H1 (cell line): Measurements from ENCODE around the gene ZNF74. TPM values are rescaled to one million over a fixed set of nuclear protein-coding genes. Genes with fewer than 3 reads are reported as not detected.

ENCODE experiments used
- CTCF ChIA-PET: fragments of 300-600 bp; sonication (Branson Sonifier 250); formaldehyde crosslinking; loops from one replicate; lab custom pipeline; 2021; ENCODE audit not compliant: partially characterized antibody; lab: Charles Lee
- POLR2A ChIA-PET: fragments of 300-600 bp; sonication (Branson Sonifier 250); formaldehyde crosslinking; loops from one replicate; lab custom pipeline; 2021; ENCODE audit warnings: inconsistent platforms; ENCODE audit not compliant: partially characterized antibody; lab: Charles Lee
- DNase-seq, 2 experiments: peaks; one replicate each; pipeline versions ENCODE4 v3.0.0 to v3.0.0-alpha.2; 2010 to 2022; ENCODE audit warnings: low spot score in 2 of 2, low read depth in 1 of 2, mixed read lengths in 1 of 2
- FAIRE-seq: peaks from 2 replicates; lab custom pipeline; 2011; peaks lifted over from hg19 to GRCh38; lab: Jason Lieb, UNC
- H2AFZ ChIP-seq: 2 replicates; pipeline ENCODE4 v1.8.1; 2012; ENCODE audit warnings: low read length, inconsistent platforms
- H2AK5ac ChIP-seq: 2 replicates; pipeline ENCODE4 v1.6.1; 2013; ENCODE audit warnings: low read depth, low read length
- H2BK120ac ChIP-seq: replicated peaks from 2 replicates; pipeline ENCODE3; 2013; ENCODE audit warnings: low read depth, low read length, inconsistent platforms
- H2BK12ac ChIP-seq: 2 replicates; pipeline ENCODE4 v1.6.1; 2013; ENCODE audit warnings: low read depth, low read length
- H2BK15ac ChIP-seq: 2 replicates; pipeline ENCODE4 v1.6.1; 2013; ENCODE audit warnings: low read length
- H2BK20ac ChIP-seq: 2 replicates; pipeline ENCODE4 v1.6.1; 2013; ENCODE audit warnings: low read length
- H2BK5ac ChIP-seq: 2 replicates; pipeline ENCODE4 v1.6.1; 2013; ENCODE audit warnings: low read depth, low read length
- H3K14ac ChIP-seq: 2 replicates; pipeline ENCODE4 v1.6.1; 2013; ENCODE audit warnings: inconsistent platforms; ENCODE audit not compliant: insufficient read length
- H3K18ac ChIP-seq: 2 replicates; pipeline ENCODE4 v1.6.1; 2013; ENCODE audit warnings: low read length; ENCODE audit errors: extremely low read depth
- H3K23ac ChIP-seq: 2 replicates; pipeline ENCODE4 v1.6.1; 2013; ENCODE audit warnings: inconsistent platforms; ENCODE audit not compliant: insufficient read length
- H3K23me2 ChIP-seq: 2 replicates; pipeline ENCODE4 v1.6.1; 2013; ENCODE audit warnings: low read depth, low read length
- H3K27ac ChIP-seq: 2 replicates; pipeline ENCODE4 v1.6.1; 2011; ENCODE audit warnings: low read depth, low read length, inconsistent platforms
- H3K27me3 ChIP-seq, 4 experiments: replicated peaks in 1 of 4; 1 replicate in 1 of 4; 2 replicates in 3 of 4; pipeline versions ENCODE4 v1.6.1 to v1.8.1; 2011 to 2013; ENCODE audit warnings: low read length in 3 of 4, mild to moderate bottlenecking in 3 of 4, inconsistent platforms in 2 of 4, mixed read lengths in 2 of 4, moderate library complexity in 1 of 4; ENCODE audit not compliant: control insufficient read depth in 3 of 4, insufficient read depth in 3 of 4; ENCODE audit errors: extremely low read depth in 1 of 4
- H3K36me3 ChIP-seq, 4 experiments: 2 replicates each; pipeline versions ENCODE4 v1.6.1 to v1.8.1; 2011 to 2013; ENCODE audit warnings: mild to moderate bottlenecking in 4 of 4, low read length in 3 of 4, moderate library complexity in 2 of 4, control low read depth in 1 of 4, inconsistent platforms in 1 of 4; ENCODE audit not compliant: insufficient read depth in 4 of 4, control insufficient read depth in 2 of 4
- H3K4ac ChIP-seq: replicated peaks from 2 replicates; pipeline ENCODE3; 2013; ENCODE audit warnings: low read length, low read depth, mixed read lengths, inconsistent platforms; ENCODE audit not compliant: insufficient read length
- H3K4me1 ChIP-seq, 4 experiments: replicated peaks in 1 of 4; 1 replicate in 1 of 4; 2 replicates in 3 of 4; pipeline versions ENCODE4 v1.6.1 to v1.8.1; 2011 to 2013; ENCODE audit warnings: low read length in 3 of 4, inconsistent platforms in 2 of 4, mixed read lengths in 1 of 4; ENCODE audit not compliant: insufficient read depth in 4 of 4, control insufficient read depth in 3 of 4
- H3K4me2 ChIP-seq, 2 experiments: 2 replicates each; pipeline versions ENCODE4 v1.6.1 to v1.8.1; 2011 to 2013; ENCODE audit warnings: low read depth in 2 of 2, low read length in 2 of 2, control low read depth in 1 of 2, inconsistent platforms in 1 of 2, mild to moderate bottlenecking in 1 of 2; ENCODE audit not compliant: insufficient read depth in 1 of 2
- H3K4me3 ChIP-seq, 4 experiments: fragments of 200-600, 300-600 bp in 1 of 4; sonication (generic), shearing (Covaris generic), sonication (Bioruptor Twin) in 1 of 4; 2 replicates each; pipeline versions ENCODE4 v1.5.1 to v1.8.1; 2011 to 2016; ENCODE audit warnings: low read length in 4 of 4, low read depth in 3 of 4, control low read depth in 2 of 4, inconsistent platforms in 2 of 4, mild to moderate bottlenecking in 2 of 4, mixed read lengths in 1 of 4, moderate library complexity in 1 of 4; ENCODE audit not compliant: insufficient read depth in 2 of 4; ENCODE audit errors: extremely low read depth in 1 of 4
- H3K56ac ChIP-seq: replicated peaks from 2 replicates; pipeline ENCODE3; 2013; ENCODE audit warnings: low read depth, mild to moderate bottlenecking, mixed read lengths, low read length, inconsistent platforms; ENCODE audit not compliant: insufficient read length
- H3K79me1 ChIP-seq: 2 replicates; pipeline ENCODE4 v1.6.1; 2013; ENCODE audit warnings: low read depth, low read length, control low read depth
- H3K79me2 ChIP-seq, 2 experiments: 2 replicates each; pipeline versions ENCODE4 v1.6.1 to v1.8.1; 2012 to 2013; ENCODE audit warnings: low read length in 2 of 2, mild to moderate bottlenecking in 2 of 2, inconsistent platforms in 1 of 2; ENCODE audit not compliant: insufficient read depth in 2 of 2, control insufficient read depth in 1 of 2
- H3K9ac ChIP-seq, 4 experiments: replicated peaks in 1 of 4; 1 replicate in 1 of 4; 2 replicates in 3 of 4; pipeline versions ENCODE4 v1.6.1 to v1.8.1; 2011 to 2013; ENCODE audit warnings: low read depth in 3 of 4, low read length in 3 of 4, control low read depth in 2 of 4, mild to moderate bottlenecking in 2 of 4, moderate library complexity in 2 of 4, inconsistent platforms in 1 of 4; ENCODE audit errors: extremely low read depth in 1 of 4
- H3K9me3 ChIP-seq, 2 experiments: 2 replicates each; pipeline versions ENCODE4 v1.6.1 to v1.8.1; 2012 to 2013; ENCODE audit warnings: mild to moderate bottlenecking in 2 of 2, moderate library complexity in 2 of 2, control low read depth in 1 of 2, inconsistent platforms in 1 of 2, low read depth in 1 of 2, low read length in 1 of 2, mixed read lengths in 1 of 2; ENCODE audit not compliant: insufficient read depth in 2 of 2
- H4K20me1 ChIP-seq, 2 experiments: replicated peaks in 1 of 2; 2 replicates each; pipeline versions ENCODE3 to v1.8.1; 2011 to 2013; ENCODE audit warnings: inconsistent platforms in 2 of 2, low read length in 2 of 2, mild to moderate bottlenecking in 1 of 2; ENCODE audit not compliant: insufficient read depth in 2 of 2, control insufficient read depth in 1 of 2
- H4K5ac ChIP-seq: 2 replicates; pipeline ENCODE4 v1.6.1; 2013; ENCODE audit warnings: low read length, low read depth, mixed read lengths, inconsistent platforms; ENCODE audit not compliant: insufficient read length
- H4K8ac ChIP-seq: 2 replicates; pipeline ENCODE4 v1.8.0; 2013; ENCODE audit warnings: mild to moderate bottlenecking, moderate library complexity, low read length, inconsistent platforms; ENCODE audit not compliant: insufficient read depth; ENCODE audit errors: extremely low read depth
- H4K91ac ChIP-seq: replicated peaks from 2 replicates; pipeline ENCODE3; 2013; ENCODE audit warnings: low read length, mixed read lengths, inconsistent platforms; ENCODE audit not compliant: insufficient read length
- CBX5 ChIP-seq: fragments of 300-800, 300-1000 bp; sonication (generic); IDR thresholded peaks from 2 replicates; pipeline ENCODE4 v1.7.1; 2016; ENCODE audit warnings: antibody characterized with exemption, low read length, low read depth
- EP300 ChIP-seq, 2 experiments: IDR thresholded peaks; 1 replicate in 1 of 2; 2 replicates in 1 of 2; pipeline ENCODE4 v1.6.1; 2011 to 2012; ENCODE audit warnings: low read depth in 2 of 2, low read length in 2 of 2, mild to moderate bottlenecking in 2 of 2, borderline replicate concordance in 1 of 2, inconsistent platforms in 1 of 2, moderate library complexity in 1 of 2
- FOSL1 ChIP-seq: IDR thresholded peaks from 2 replicates; pipeline ENCODE4 v1.6.1; 2011; ENCODE audit warnings: mild to moderate bottlenecking, low read depth, low read length, moderate library complexity; ENCODE audit not compliant: insufficient read depth
- MAFK ChIP-seq: IDR thresholded peaks from 2 replicates; pipeline ENCODE4 v1.6.1; 2012; ENCODE audit warnings: low read depth, mild to moderate bottlenecking, improper control_type of control experiment, low read length
- RAD21 ChIP-seq, 2 experiments: IDR thresholded peaks in 1 of 2; conservative IDR thresholded peaks in 1 of 2; 2 replicates each; pipeline ENCODE4 v1.6.1; 2011; ENCODE audit warnings: low read depth in 2 of 2, low read length in 2 of 2, improper control_type of control experiment in 1 of 2, inconsistent platforms in 1 of 2, mild to moderate bottlenecking in 1 of 2, moderate library complexity in 1 of 2
- SIRT6 ChIP-seq: IDR thresholded peaks from one replicate; pipeline ENCODE4 v1.7.1; 2012; ENCODE audit warnings: low read length, inconsistent platforms
- TEAD4 ChIP-seq: IDR thresholded peaks from 2 replicates; pipeline ENCODE4 v1.6.1; 2012; ENCODE audit warnings: low read depth, low read length, inconsistent platforms, mixed read lengths
- YY1 ChIP-seq: IDR thresholded peaks from 2 replicates; pipeline ENCODE4 v1.6.1; 2011; ENCODE audit warnings: low read depth, mild to moderate bottlenecking, low read length
- WGBS, 2 experiments: shearing (Covaris generic) in 1 of 2; methylation state at CpG; one replicate each; pipeline versions ENCODE4 v1.1.6 to v1.1.7; 2013 to 2015; ENCODE audit warnings: low lambda C conversion rate in 2 of 2, mixed read lengths in 2 of 2, inconsistent platforms in 1 of 2, low coverage in 1 of 2, missing lambda C conversion rate in 1 of 2; ENCODE audit not compliant: insufficient replicate concordance in 2 of 2, insufficient coverage in 1 of 2, insufficient read length in 1 of 2; ENCODE audit errors: extremely low coverage in 1 of 2, missing lambda C conversion rate in 1 of 2; 5-methylcytosine and 5-hydroxymethylcytosine counted together
- polyA plus RNA-seq, 7 experiments: library from polyadenylated mRNA; depleted of rRNA in 3 of 7; stranded (reverse) in 5 of 7; unstranded in 2 of 7; fragments of >200 nt in 5 of 7; fragments of 200-250 nt in 2 of 7; gene quantifications; 1 replicate in 5 of 7; 2 replicates in 1 of 7; 4 replicates in 1 of 7; pipeline versions ENCODE4 v1.2.1 to v1.2.3, GENCODE V29; 2011 to 2013; ENCODE audit warnings: missing spikeins in 2 of 7, mixed read lengths in 2 of 7
- total RNA-seq: library from RNA; stranded (reverse); fragmentation: NEBNext Ultra II Directional; extraction: Animal tissue kit (Norgen Biotek cat#: 25700); gene quantifications from 2 replicates; pipeline ENCODE4 v1.2.1, GENCODE V29; 2021

The ZNF74 gene
- total and polyA plus RNA-seq, 2 of the 8 experiments (the other 6 are each of a cell fraction or from before 2014, with no cell fraction given), result 29.7 to 45.7 TPM

DNA sequence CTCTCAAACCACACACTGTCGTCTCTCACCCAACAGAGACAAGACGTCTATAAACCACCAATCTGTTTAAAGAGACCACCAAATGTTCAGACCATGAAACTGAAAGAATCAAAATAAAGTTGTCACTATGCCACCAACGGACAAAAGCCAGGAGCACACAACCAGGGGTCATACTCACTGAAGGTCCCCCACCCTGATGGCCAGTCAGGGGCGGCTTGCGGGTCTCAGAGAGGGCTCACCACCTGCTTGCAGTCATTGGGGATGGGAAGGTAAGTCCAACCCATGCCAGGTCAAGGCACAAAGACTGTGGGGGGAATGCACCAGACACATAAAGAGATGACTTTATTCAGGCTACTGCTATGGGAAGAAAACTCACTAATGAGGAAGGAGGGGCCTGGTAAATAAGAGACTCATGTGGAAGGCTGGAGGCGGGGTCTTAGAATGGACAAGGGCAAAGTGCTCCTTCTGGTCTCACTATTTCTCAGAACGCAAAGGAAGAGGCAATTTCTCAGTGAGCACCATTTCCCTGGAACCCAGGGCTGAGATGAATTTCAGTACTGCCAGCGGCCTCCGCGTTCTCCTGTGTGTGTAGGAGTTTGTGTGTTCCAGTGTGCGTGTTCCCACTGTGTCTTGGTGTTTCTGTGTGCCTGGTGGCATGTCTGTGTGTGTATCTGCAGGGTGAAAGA, 26.3 kb downstream of the ZNF74 start:
- Histone ChIP-seq H3K56ac (no peak overlapping the region), H4K5ac (no peak overlapping the region), H2BK20ac (no peak overlapping the region), H2BK15ac (no peak overlapping the region), H3K27me3 (no peaks in the 10 kb centered on the region), H3K27ac (no peak overlapping the region), H3K9ac (no peak overlapping the region), H3K4me1 (peaks cover 0 to 5% (median 0%) of the 10 kb centered on the region in 4 experiments; a peak in 1 of 7 replicates), H2AFZ (no peak overlapping the region), H3K14ac (no peak overlapping the region), H3K79me1 (no peaks in the 10 kb centered on the region), H2BK5ac (no peak overlapping the region; the same call in 1 of the 2 replicates), H3K23me2 (peaks cover 2% of the 10 kb centered on the region; the same call in 1 of the 2 replicates), H3K4ac (no peak overlapping the region), H3K4me3 (no peak overlapping the region), H2AK5ac (peak overlapping the region; percentile 11; the same call in 1 of the 2 replicates), H4K8ac (no peak overlapping the region), H4K91ac (no peak overlapping the region), H3K4me2 (no peak overlapping the region), H3K36me3 (no peaks in the 10 kb centered on the region), H3K18ac (no peak overlapping the region), H4K20me1 (peaks cover 0 to 4% of the 10 kb centered on the region in 2 experiments), H2BK12ac (0 out of 2 replicates have a peak overlapping the region, but pooled peaks have one; percentile 41)
- DNase-seq, result no peak
- CTCF ChIA-PET, result interaction anchor here (1.2 to 3.4 kb wide), 3 partner anchors 8 to 35 kb away, joined by 3 to 47 read pairs (median 15); no protein-coding TSS in a partner anchor
- FAIRE-seq, result no peak
- 89% methylated on average over 11 of the region's 11 CpGs; no CpG with 5 or more reads in 1 of the 2 experiments for WGBS, 2 experiments
- TF ChIP-seq EP300 (IDR thresholded peaks at IDR 0.05; ENCODE audit: borderline replicate concordance in 1 of 2, low read depth in 2 of 2, low read length in 2 of 2) (no peak), FOSL1 (no peak), YY1 (no peak), TEAD4 (no peak), MAFK (no peak), CBX5 (no peak), RAD21 (IDR thresholded peaks at IDR 0.05 in 1 of 2, conservative IDR thresholded peaks at IDR 0.05 in 1 of 2; ENCODE audit: low read depth in 2 of 2, low read length in 2 of 2) (no peak), SIRT6 (no peak)
- TF ChIP-seq, all 59 proteins: peak for 0
- Histone ChIP-seq H3K9me3 (no peaks in the 10 kb centered on the region), H2BK120ac (no peak overlapping the region), H3K23ac (no peak overlapping the region), H3K79me2 (no peaks in the 10 kb centered on the region)
- POLR2A ChIA-PET, result no interaction called here
